AG04450 (cell line): ENCODE results near the gene MICAL3. TPM values are rescaled to one million over a fixed set of nuclear protein-coding genes. Genes with fewer than 3 reads are reported as not detected.

Experiments
- CTCF ChIA-PET: fragments of 300-600, 350-600 bp; formaldehyde crosslinking; extraction: SDS; loops from one replicate; lab custom pipeline; 2022; ENCODE audit warnings: antibody characterized with exemption, inconsistent platforms; lab: Charles Lee
- POLR2A ChIA-PET: fragments of 350-600 bp; formaldehyde crosslinking; extraction: SDS; loops from one replicate; lab custom pipeline; 2021; ENCODE audit warnings: antibody characterized with exemption, inconsistent platforms; lab: Yijun Ruan, JAX
- DNase-seq: peaks from one replicate; pipeline ENCODE4 v3.0.0-alpha.2; 2011; ENCODE audit warnings: low read depth, low spot score
- H3K27ac ChIP-seq: one replicate; pipeline ENCODE4 v1.5.1; 2012; ENCODE audit warnings: low read depth, low read length, control low read depth
- H3K27me3 ChIP-seq: one replicate; pipeline ENCODE4 v1.6.0; 2012; ENCODE audit warnings: low read length; ENCODE audit not compliant: control insufficient read depth, insufficient read depth
- H3K4me3 ChIP-seq: 2 replicates; pipeline ENCODE4 v1.5.1; 2011; ENCODE audit warnings: mild to moderate bottlenecking, low read depth, low read length, control low read depth
- H3K9me3 ChIP-seq: 2 replicates; pipeline ENCODE4 v1.5.1; 2012; ENCODE audit warnings: low read length; ENCODE audit not compliant: control insufficient read depth, insufficient read depth
- polyA plus RNA-seq: library from polyadenylated mRNA; depleted of rRNA; stranded (reverse); fragments of >200 nt; gene quantifications from 2 replicates; pipeline ENCODE4 v1.2.3, GENCODE V29; 2011
- TF ChIP-seq, protein P1 (sequence below): IDR thresholded peaks from 2 replicates; pipeline ENCODE4 v1.5.1; 2011; ENCODE audit warnings: low read depth, low read length, control low read depth, inconsistent platforms

The MICAL3 gene
- polyA plus RNA-seq, 1 experiment = 17.8 TPM

DNA sequence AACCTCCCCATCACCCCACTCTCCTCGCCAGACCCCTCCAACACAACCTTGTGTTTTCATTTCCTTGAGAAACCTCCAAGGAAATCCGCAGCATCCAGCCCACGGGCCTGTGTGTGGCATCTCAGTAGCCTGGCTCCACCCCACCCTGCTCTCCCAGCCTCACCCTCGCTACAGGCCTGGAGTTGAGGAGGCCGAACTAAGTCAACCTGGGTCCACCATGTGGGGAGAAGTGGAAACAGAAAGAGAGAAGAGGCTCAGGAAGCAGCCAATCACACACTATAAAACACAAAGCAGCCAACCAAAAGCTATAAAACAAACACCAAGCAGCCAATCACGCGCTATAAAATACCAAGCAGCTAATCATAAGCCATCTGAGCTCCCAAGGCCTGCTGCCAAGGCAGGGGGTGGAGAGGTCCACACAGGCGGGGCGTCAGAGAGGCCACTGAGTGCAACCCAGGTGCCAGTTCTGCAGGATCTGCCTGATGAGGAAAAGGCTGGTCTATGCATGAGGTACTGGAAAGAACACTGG is 72.0 kb downstream of the MICAL3 start:
- H3K4me3 ChIP-seq = no peak overlapping the region
- POLR2A ChIA-PET = no interaction called here
- H3K9me3 ChIP-seq = no peaks in the 10 kb centered on the region; the same call in 1 of the 2 replicates
- H3K27me3 ChIP-seq = no peaks in the 10 kb centered on the region
- no peak for DNase-seq
- TF ChIP-seq, protein P1, sequence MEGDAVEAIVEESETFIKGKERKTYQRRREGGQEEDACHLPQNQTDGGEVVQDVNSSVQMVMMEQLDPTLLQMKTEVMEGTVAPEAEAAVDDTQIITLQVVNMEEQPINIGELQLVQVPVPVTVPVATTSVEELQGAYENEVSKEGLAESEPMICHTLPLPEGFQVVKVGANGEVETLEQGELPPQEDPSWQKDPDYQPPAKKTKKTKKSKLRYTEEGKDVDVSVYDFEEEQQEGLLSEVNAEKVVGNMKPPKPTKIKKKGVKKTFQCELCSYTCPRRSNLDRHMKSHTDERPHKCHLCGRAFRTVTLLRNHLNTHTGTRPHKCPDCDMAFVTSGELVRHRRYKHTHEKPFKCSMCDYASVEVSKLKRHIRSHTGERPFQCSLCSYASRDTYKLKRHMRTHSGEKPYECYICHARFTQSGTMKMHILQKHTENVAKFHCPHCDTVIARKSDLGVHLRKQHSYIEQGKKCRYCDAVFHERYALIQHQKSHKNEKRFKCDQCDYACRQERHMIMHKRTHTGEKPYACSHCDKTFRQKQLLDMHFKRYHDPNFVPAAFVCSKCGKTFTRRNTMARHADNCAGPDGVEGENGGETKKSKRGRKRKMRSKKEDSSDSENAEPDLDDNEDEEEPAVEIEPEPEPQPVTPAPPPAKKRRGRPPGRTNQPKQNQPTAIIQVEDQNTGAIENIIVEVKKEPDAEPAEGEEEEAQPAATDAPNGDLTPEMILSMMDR = no peak
- no peak overlapping the region for H3K27ac ChIP-seq
- CTCF ChIA-PET = no interaction called here

DNA sequence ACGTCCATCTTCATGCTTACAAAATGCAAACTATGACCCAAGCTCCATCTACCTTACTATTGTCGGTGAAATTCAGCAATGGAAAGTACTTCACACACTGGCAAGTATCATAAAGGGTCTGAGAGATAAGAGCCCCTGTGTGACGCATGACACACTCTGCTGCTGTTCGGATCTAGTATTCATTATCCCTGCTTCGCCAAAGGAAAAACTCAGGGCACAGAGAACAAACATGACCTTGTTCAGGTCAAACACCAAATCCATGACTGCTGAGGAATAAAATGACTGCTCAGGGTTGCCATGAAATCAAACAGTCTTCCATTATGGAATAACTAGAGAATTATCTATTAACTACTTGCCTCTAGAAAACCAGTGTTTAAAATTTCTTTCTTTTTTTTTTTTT is 73.0 kb downstream of the MICAL3 start:
- no peaks in the 10 kb centered on the region for H3K27me3 ChIP-seq
- CTCF ChIA-PET = no interaction called here
- TF ChIP-seq, protein P1 = no peak
- H3K4me3 ChIP-seq = no peak overlapping the region
- DNase-seq = no peak
- POLR2A ChIA-PET = no interaction called here
- no peak overlapping the region for H3K27ac ChIP-seq
- H3K9me3 ChIP-seq = no peaks in the 10 kb centered on the region; the same call in 1 of the 2 replicates

DNA sequence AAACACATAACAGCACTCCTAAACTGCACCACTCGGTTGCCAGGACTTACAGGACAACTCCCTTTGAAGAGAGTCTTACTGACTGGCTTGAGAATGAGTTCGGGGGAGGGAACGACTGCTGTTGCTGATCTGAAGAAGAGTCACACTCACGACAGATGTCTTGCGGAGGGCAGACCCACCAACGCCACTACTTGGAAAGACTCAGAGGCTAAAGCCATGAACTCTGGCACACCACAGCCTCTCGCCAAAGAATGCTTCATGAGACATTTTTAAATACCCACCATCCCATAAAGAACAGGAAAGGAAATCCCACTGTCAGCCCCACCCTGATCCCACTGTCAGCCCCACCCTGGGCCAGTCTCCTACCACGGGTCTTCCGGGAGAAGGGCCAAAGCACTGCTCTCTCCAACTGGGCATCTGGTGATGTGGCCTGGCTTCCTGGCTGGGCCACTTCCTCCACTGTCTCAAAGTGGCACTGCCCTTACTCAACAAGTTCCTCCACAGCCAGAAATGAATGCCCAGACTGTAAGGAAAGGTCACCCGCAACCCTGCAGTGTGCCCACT is 73.6 kb downstream of the MICAL3 start:
- no peaks in the 10 kb centered on the region; the same call in 1 of the 2 replicates for H3K9me3 ChIP-seq
- CTCF ChIA-PET = interaction anchor here (0.8 kb wide), 1 partner anchor 125 kb away, joined by 4 read pairs; no protein-coding TSS in a partner anchor
- TF ChIP-seq, protein P1 = no peak
- DNase-seq = no peak
- H3K27me3 ChIP-seq = no peaks in the 10 kb centered on the region
- H3K4me3 ChIP-seq = no peak overlapping the region
- H3K27ac ChIP-seq = no peak overlapping the region
- POLR2A ChIA-PET = no interaction called here

DNA sequence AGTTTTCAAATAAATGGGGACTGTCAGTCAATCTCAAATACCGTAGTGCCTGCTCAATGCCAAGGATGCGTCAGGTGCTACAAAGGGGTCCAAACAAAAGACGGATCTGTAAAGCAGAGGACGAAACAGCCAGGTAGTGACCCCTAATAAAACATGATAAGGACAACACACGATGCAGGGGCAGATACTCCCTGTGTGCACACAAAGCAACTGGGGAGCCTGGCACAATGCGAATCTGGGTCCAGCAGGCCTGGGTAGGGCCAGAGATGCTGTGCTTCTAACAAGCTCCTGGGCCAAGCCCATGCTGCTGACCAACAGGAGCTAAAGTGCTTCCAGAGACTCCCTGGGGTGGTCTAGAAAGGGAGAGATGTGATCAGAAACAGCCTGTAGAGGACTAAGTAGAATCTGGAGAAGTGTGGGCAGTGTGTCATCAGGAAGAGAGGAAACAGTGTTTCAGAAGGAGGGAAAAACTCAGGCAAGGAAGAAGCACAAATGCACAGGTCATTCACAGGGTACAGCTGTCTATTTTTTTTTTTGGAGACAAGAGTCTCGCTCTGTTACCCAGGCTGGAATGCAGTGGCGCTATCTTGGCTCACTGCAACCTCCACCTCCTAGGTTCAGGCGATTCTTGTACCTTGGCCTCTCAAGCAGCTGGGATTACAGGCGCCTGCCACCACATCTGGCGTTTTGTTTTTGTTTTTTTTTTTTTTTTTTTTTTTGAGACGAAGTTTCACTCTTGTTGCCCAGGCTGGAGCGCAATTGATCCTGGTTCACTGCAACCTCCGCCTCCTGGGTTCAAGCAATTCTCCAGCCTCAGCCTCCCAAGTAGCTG is 74.5 kb downstream of the MICAL3 start:
- no peaks in the 10 kb centered on the region; the same call in 1 of the 2 replicates for H3K9me3 ChIP-seq
- H3K27ac ChIP-seq = no peak overlapping the region
- TF ChIP-seq, protein P1 = no peak
- ChIA-PET CTCF (interaction anchor here (0.8 kb wide), 1 partner anchor 126 kb away, joined by 4 read pairs; no protein-coding TSS in a partner anchor), POLR2A (no interaction called here)
- H3K4me3 ChIP-seq = no peak overlapping the region
- DNase-seq = no peak
- H3K27me3 ChIP-seq = no peaks in the 10 kb centered on the region
